DOHH2 (cell line): Measurements from ENCODE around the gene MTR.

ENCODE experiments used
- H3F3A ChIP-seq: fragments of 200-600 bp; sonication (generic), shearing (Covaris generic); 2 replicates; pipeline ENCODE4 v1.6.0; 2016; ENCODE audit warnings: antibody characterized with exemption, mild to moderate bottlenecking; ENCODE audit not compliant: control insufficient read depth, insufficient read depth
- H3K27ac ChIP-seq: fragments of 200-600 bp; sonication (generic); 2 replicates; pipeline ENCODE4 v1.5.1; 2014; ENCODE audit warnings: low read depth, mild to moderate bottlenecking, low read length, moderate library complexity
- H3K27me3 ChIP-seq: fragments of 200-600 bp; sonication (generic); 2 replicates; pipeline ENCODE4 v1.6.1; 2014; ENCODE audit warnings: mild to moderate bottlenecking, low read length, mixed read lengths; ENCODE audit not compliant: control insufficient read depth
- H3K36me3 ChIP-seq: fragments of 200-600 bp; sonication (generic); 2 replicates; pipeline ENCODE4 v1.6.1; 2014; ENCODE audit warnings: mild to moderate bottlenecking, low read length, moderate library complexity, mixed read lengths; ENCODE audit not compliant: control insufficient read depth
- H3K4me1 ChIP-seq: fragments of 200-600 bp; sonication (generic); 2 replicates; pipeline ENCODE4 v1.6.1; 2014; ENCODE audit warnings: mild to moderate bottlenecking, low read length, mixed read lengths; ENCODE audit not compliant: control insufficient read depth
- H3K4me2 ChIP-seq: fragments of 200-600 bp; sonication (generic); 2 replicates; pipeline ENCODE4 v1.6.0; 2014; ENCODE audit warnings: mild to moderate bottlenecking, low read length, moderate library complexity
- H3K4me3 ChIP-seq: fragments of 200-600 bp; sonication (generic); 2 replicates; pipeline ENCODE4 v1.5.1; 2014; ENCODE audit warnings: mild to moderate bottlenecking, low read length, mixed read lengths
- H3K79me2 ChIP-seq: fragments of 200-600 bp; sonication (generic); 2 replicates; pipeline ENCODE4 v1.6.1; 2014; ENCODE audit warnings: mild to moderate bottlenecking, low read length, mixed read lengths; ENCODE audit not compliant: control insufficient read depth
- H3K9me2 ChIP-seq: fragments of 200-600 bp; sonication (generic); replicated peaks from 2 replicates; pipeline ENCODE4 v1.6.1; 2014; ENCODE audit warnings: mild to moderate bottlenecking, low read length, mixed read lengths; ENCODE audit not compliant: control insufficient read depth
- H3K9me3 ChIP-seq: fragments of 200-600 bp; sonication (generic); 2 replicates; pipeline ENCODE4 v1.6.1; 2014; ENCODE audit warnings: antibody characterized with exemption, low read length, mixed read lengths; ENCODE audit not compliant: control insufficient read depth, insufficient read depth
- H4K20me1 ChIP-seq: fragments of 200-600 bp; sonication (generic); 2 replicates; pipeline ENCODE4 v1.6.0; 2014; ENCODE audit warnings: low read depth, mild to moderate bottlenecking, antibody characterized with exemption, low read length, moderate library complexity; ENCODE audit not compliant: control insufficient read depth, insufficient read depth
- CTCF ChIP-seq: fragments of 200-600 bp; sonication (generic); IDR thresholded peaks from one replicate; pipeline ENCODE4 v1.5.1; 2014; ENCODE audit warnings: antibody characterized with exemption, mild to moderate bottlenecking, low read depth, low read length; ENCODE audit not compliant: poor library complexity, severe bottlenecking
- EZH2phosphoT487 ChIP-seq: fragments of 200-600 bp; sonication (generic); IDR thresholded peaks from 2 replicates; pipeline ENCODE4 v1.6.1; 2017; ENCODE audit warnings: borderline replicate concordance, mild to moderate bottlenecking, antibody characterized with exemption, low read length, moderate library complexity, mixed read lengths

MTR gene

DNA sequence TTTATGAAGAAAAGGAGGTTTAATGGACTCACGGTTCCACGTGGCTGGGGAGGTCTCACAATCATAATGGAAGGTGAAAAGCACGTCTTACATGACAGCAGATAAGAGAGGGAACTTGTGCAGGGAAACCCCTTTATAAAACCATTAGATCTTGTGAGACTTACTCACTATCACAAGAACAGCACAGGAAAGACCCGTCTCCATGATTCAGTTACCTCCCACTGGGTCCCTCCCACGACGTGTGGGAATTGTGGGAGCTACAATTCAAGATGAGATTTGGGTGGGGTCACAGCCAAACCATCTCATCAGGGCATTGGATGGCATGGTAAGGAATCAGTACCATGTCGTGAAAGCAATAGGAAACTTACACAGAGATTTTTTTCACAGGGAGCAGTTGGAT is 63.1 kb downstream of the MTR start:
- Histone ChIP-seq H3K27me3 (no peaks in the 10 kb centered on the region), H3K4me1 (no peaks in the 10 kb centered on the region), H3K27ac (no peak overlapping the region), H4K20me1 (no peaks in the 10 kb centered on the region), H3K36me3 (peaks cover 85% of the 10 kb centered on the region), H3F3A (no peaks in the 10 kb centered on the region), H3K9me2 (no peaks in the 10 kb centered on the region), H3K9me3 (no peaks in the 10 kb centered on the region), H3K4me3 (no peak overlapping the region), H3K79me2 (no peaks in the 10 kb centered on the region), H3K4me2 (no peak overlapping the region)
- TF ChIP-seq EZH2phosphoT487, result no peak
- no peak for TF ChIP-seq CTCF

- no peak overlapping the region for H3K27ac ChIP-seq
- H3K36me3 ChIP-seq, result peaks cover 78% of the 10 kb centered on the region
- H3K27me3 ChIP-seq, result no peaks in the 10 kb centered on the region
- H3K79me2 ChIP-seq, result no peaks in the 10 kb centered on the region
- no peaks in the 10 kb centered on the region for H4K20me1 ChIP-seq
- H3K4me3 ChIP-seq, result no peak overlapping the region
- TF ChIP-seq EZH2phosphoT487, result no peak
- no peaks in the 10 kb centered on the region for H3K9me3 ChIP-seq
- no peaks in the 10 kb centered on the region for H3F3A ChIP-seq
- H3K9me2 ChIP-seq, result no peaks in the 10 kb centered on the region
- H3K4me2 ChIP-seq, result no peak overlapping the region
- H3K4me1 ChIP-seq, result no peaks in the 10 kb centered on the region
Measured at GRCh38 chr1:236860101-236860500, 65.0 kb downstream of the MTR start.

GRCh38 chr1:236860674-236861073 is 65.6 kb downstream of the MTR start:
- Histone ChIP-seq H4K20me1 (no peaks in the 10 kb centered on the region), H3K79me2 (no peaks in the 10 kb centered on the region), H3K36me3 (peaks cover 78% of the 10 kb centered on the region), H3K4me1 (no peaks in the 10 kb centered on the region), H3K27me3 (no peaks in the 10 kb centered on the region), H3F3A (no peaks in the 10 kb centered on the region), H3K9me2 (no peaks in the 10 kb centered on the region), H3K4me2 (no peak overlapping the region), H3K4me3 (no peak overlapping the region), H3K27ac (no peak overlapping the region), H3K9me3 (no peaks in the 10 kb centered on the region)
- TF ChIP-seq CTCF, result no peak
- no peak for TF ChIP-seq EZH2phosphoT487

DNA sequence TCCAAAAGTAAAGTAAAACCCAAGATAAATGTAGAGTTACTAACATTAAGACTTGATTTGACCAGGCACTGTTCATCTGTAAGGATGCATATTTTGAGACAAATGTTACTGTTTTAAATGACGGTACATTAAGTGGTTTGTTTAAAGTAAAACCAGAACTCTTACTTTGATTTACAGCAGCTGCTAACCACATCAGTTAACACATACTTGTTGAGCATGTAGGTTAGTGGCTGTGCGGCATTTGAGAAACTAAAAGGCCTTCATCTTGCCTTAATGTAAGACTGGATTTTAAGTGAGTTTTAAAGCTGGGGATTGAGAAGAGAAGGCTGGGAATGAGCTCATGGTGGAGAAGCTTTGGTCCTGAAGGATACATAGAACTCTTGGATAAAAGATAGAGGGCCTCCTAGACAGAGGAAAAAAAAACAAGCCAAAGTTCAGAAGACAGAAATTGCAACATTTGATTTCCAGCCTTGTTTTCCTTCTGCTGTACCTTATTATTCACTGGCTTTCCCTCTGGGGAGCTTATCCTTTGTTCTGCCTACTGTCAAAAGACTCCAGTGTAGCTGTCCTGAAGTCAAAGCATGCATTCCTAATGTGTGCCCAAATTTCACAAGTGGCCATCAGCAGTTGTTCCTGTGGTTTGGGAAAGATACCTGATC is 66.6 kb downstream of the MTR start:
- TF ChIP-seq CTCF (no peak), EZH2phosphoT487 (no peak)
- Histone ChIP-seq H3F3A (no peaks in the 10 kb centered on the region), H3K27ac (no peak overlapping the region), H3K4me3 (no peak overlapping the region), H3K9me3 (no peaks in the 10 kb centered on the region), H3K9me2 (no peaks in the 10 kb centered on the region), H3K4me1 (no peaks in the 10 kb centered on the region), H3K27me3 (no peaks in the 10 kb centered on the region), H3K4me2 (no peak overlapping the region), H3K79me2 (no peaks in the 10 kb centered on the region), H3K36me3 (peaks cover 82% of the 10 kb centered on the region), H4K20me1 (no peaks in the 10 kb centered on the region)
